LNCaP clone FGC (cell line): ENCODE measurements around the gene MDFIC.

ENCODE experiments used
- DNase-seq: peaks from one replicate; pipeline ENCODE4 v3.0.0-alpha.2; 2011; ENCODE audit warnings: low read depth
- H3K4me3 ChIP-seq: 2 replicates; pipeline ENCODE4 v1.5.1; 2011; ENCODE audit warnings: mild to moderate bottlenecking, low read depth, low read length, control low read depth
- CTCF ChIP-seq: IDR thresholded peaks from 2 replicates; pipeline ENCODE4 v1.5.1; 2012; ENCODE audit warnings: mild to moderate bottlenecking; ENCODE audit not compliant: control insufficient read depth, insufficient read depth; ENCODE audit errors: extremely low read depth

The MDFIC gene

GRCh38 chr7:114975401-114975800 lies 53.5 kb downstream of the MDFIC start:
- TF ChIP-seq CTCF = no peak
- H3K4me3 ChIP-seq = no peak overlapping the region
- no peak for DNase-seq

DNA sequence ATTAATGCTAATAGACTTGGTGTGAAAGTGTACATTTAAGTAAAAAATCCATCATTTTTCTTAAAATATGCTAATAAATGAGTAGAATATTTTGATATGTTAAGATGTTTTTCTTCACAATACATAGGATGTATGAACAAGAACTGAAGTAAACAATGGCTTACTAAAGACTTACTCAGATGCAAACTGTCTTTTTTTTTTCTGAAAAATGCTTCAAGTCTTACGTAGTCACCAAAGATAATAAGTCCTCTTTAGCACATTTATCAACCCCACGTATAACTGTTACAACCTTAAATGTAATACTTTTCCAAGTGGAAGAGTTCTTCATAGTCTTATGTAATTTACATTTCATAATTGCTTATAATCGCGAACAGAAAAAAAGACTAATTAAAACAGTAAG lies 54.8 kb downstream of the MDFIC start:
- no peak overlapping the region for H3K4me3 ChIP-seq
- no peak for TF ChIP-seq CTCF

GRCh38 chr7:114977277-114977676 lies 55.4 kb downstream of the MDFIC start:
- no peak for DNase-seq
- H3K4me3 ChIP-seq = no peak overlapping the region
- no peak for TF ChIP-seq CTCF

More for the DNA sequence above, 54.8 kb downstream of the MDFIC start:
- DNase-seq = no peak

- no peak for TF ChIP-seq CTCF
These were observed 57.5 kb downstream of the MDFIC start for GRCh38 chr7:114979388-114979787.

DNA sequence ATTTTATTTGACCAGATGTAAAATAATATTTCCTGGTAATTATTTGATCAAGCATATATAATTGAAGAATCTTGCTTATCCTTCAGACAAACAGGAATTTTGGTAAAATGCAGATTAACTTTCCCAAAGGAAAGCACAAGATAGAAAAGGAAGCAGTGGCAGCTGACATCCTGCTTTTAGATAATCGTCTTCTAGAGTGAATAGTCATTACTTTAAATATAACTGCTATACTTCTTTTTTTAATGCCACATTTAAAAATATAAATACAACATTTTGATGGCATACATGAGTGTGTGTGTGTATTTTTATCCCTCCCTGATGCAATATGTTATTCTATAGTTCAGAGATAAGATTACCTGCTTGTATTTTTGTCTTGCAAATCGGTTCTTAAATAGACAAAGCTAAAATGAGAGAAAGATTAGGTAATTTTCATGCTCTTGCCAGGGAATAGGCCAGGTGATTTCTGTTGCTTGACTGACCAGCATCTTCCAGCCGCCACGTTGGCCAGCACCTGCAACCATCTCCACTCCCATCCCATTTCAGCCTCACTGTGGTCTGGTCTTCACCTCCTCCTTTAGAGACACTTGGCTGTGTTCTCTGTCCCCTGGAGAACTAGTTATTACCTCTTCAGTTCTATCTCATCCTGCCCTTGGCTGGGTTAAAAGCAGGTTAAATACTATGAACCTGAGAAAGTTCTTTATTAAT lies 58.1 kb downstream of the MDFIC start:
- no peak for TF ChIP-seq CTCF
- no peak for DNase-seq
- H3K4me3 ChIP-seq = no peak overlapping the region

More at GRCh38 chr7:114979388-114979787, 57.5 kb downstream of the MDFIC start:
- H3K4me3 ChIP-seq = no peak overlapping the region
- no peak for DNase-seq

DNA sequence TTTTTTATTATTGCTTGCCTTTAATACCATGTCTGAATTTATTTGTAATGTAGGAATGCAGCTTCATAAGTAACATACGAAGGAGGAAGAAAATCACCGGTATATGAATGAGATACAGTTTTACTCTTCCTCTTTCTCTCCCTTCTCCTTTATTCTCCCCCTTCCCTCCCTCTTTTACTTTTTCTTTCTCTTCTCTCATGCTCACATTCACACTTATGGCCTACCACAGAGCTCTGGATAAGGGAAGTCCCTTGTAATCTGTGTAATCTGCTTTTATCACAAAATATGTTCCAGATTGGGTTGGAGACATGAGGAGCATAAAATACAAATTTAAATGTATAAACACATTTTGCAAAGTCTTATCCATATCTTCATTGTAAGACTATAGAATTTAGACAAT lies 59.4 kb downstream of the MDFIC start:
- DNase-seq = no peak
- no peak overlapping the region for H3K4me3 ChIP-seq
- no peak for TF ChIP-seq CTCF

- no peak overlapping the region for H3K4me3 ChIP-seq
- no peak for TF ChIP-seq CTCF
- no peak for DNase-seq
These were observed 63.3 kb downstream of the MDFIC start for GRCh38 chr7:114985116-114985715.
